Muscle layer of colon (tissue), 2 donors: Measurements from ENCODE around the gene WFS1.

Experiments
- H3K27ac ChIP-seq: one replicate; pipeline ENCODE4 v1.7.0; 2013; ENCODE audit warnings: low read depth, mild to moderate bottlenecking, low read length, moderate library complexity
- H3K27me3 ChIP-seq, 2 donors: one replicate each; pipeline ENCODE4 v1.7.0; 2013; ENCODE audit warnings: low read length in 2 of 2, mild to moderate bottlenecking in 2 of 2; ENCODE audit not compliant: insufficient read depth in 2 of 2, control insufficient read depth in 1 of 2
- H3K36me3 ChIP-seq: one replicate; pipeline ENCODE4 v1.7.0; 2013; ENCODE audit warnings: mild to moderate bottlenecking, low read length; ENCODE audit not compliant: insufficient read depth
- H3K4me1 ChIP-seq: one replicate; pipeline ENCODE4 v1.7.0; 2013; ENCODE audit warnings: mild to moderate bottlenecking, low read length; ENCODE audit not compliant: insufficient read depth
- H3K4me3 ChIP-seq, 2 donors: one replicate each; pipeline ENCODE4 v1.7.0; 2013; ENCODE audit warnings: low read length in 2 of 2, low read depth in 1 of 2, mild to moderate bottlenecking in 1 of 2, moderate library complexity in 1 of 2
- H3K9ac ChIP-seq: one replicate; pipeline ENCODE4 v1.7.0; 2013; ENCODE audit warnings: low read length
- H3K9me3 ChIP-seq: one replicate; pipeline ENCODE4 v1.7.0; 2013; ENCODE audit warnings: mild to moderate bottlenecking, low read length
- donor health status: abdominal sarcoma.
- donor health status: Adenocarcinoma of cecum.

WFS1 gene

GRCh38 chr4:6324999-6325787 lies 55.5 kb downstream of the WFS1 start:
- Histone ChIP-seq H3K9me3 (no peaks in the 10 kb centered on the region), H3K36me3 (no peaks in the 10 kb centered on the region), H3K4me3 (no peak overlapping the region), H3K9ac (no peak overlapping the region), H3K27me3 (peaks cover 0 to 9% of the 10 kb centered on the region in 2 donors), H3K4me1 (no peaks in the 10 kb centered on the region), H3K27ac (no peak overlapping the region)

- Histone ChIP-seq H3K4me3 (no peak overlapping the region), H3K27me3 (peaks cover 0 to 9% of the 10 kb centered on the region in 2 donors), H3K4me1 (no peaks in the 10 kb centered on the region), H3K27ac (no peak overlapping the region), H3K9ac (no peak overlapping the region), H3K36me3 (no peaks in the 10 kb centered on the region), H3K9me3 (no peaks in the 10 kb centered on the region)
Measured at GRCh38 chr4:6325788-6326290, 56.2 kb downstream of the WFS1 start.

GRCh38 chr4:6326312-6327060 lies 56.8 kb downstream of the WFS1 start:
- Histone ChIP-seq H3K27ac (no peak overlapping the region), H3K36me3 (no peaks in the 10 kb centered on the region), H3K9me3 (no peaks in the 10 kb centered on the region), H3K4me3 (no peak overlapping the region), H3K27me3 (peaks cover 0 to 9% of the 10 kb centered on the region in 2 donors), H3K9ac (no peak overlapping the region), H3K4me1 (no peaks in the 10 kb centered on the region)

- Histone ChIP-seq H3K27me3 (peaks cover 0 to 14% of the 10 kb centered on the region in 2 donors), H3K36me3 (no peaks in the 10 kb centered on the region), H3K4me1 (no peaks in the 10 kb centered on the region), H3K4me3 (no peak overlapping the region), H3K9me3 (no peaks in the 10 kb centered on the region), H3K9ac (no peak overlapping the region), H3K27ac (no peak overlapping the region)
Measured at GRCh38 chr4:6327220-6327917, 57.7 kb downstream of the WFS1 start.

- H3K27ac ChIP-seq: no peak overlapping the region
- no peaks in the 10 kb centered on the region for H3K4me1 ChIP-seq
- no peak overlapping the region for H3K9ac ChIP-seq
- H3K4me3 ChIP-seq: no peak overlapping the region
- no peaks in the 10 kb centered on the region for H3K36me3 ChIP-seq
- no peaks in the 10 kb centered on the region for H3K9me3 ChIP-seq
- H3K27me3 ChIP-seq: peaks cover 0 to 15% of the 10 kb centered on the region in 2 donors
Measured at GRCh38 chr4:6328526-6328925, 58.9 kb downstream of the WFS1 start.

- H3K4me3 ChIP-seq: no peak overlapping the region
- H3K27me3 ChIP-seq: peaks cover 0 to 23% of the 10 kb centered on the region in 2 donors
- H3K4me1 ChIP-seq: no peaks in the 10 kb centered on the region
- H3K36me3 ChIP-seq: no peaks in the 10 kb centered on the region
- no peak overlapping the region for H3K9ac ChIP-seq
- no peaks in the 10 kb centered on the region for H3K9me3 ChIP-seq
- no peak overlapping the region for H3K27ac ChIP-seq
Measured at GRCh38 chr4:6329478-6330383, 60.1 kb downstream of the WFS1 start.

- Histone ChIP-seq H3K36me3 (no peaks in the 10 kb centered on the region), H3K27ac (no peak overlapping the region), H3K9ac (no peak overlapping the region), H3K4me3 (no peak overlapping the region), H3K4me1 (no peaks in the 10 kb centered on the region), H3K9me3 (no peaks in the 10 kb centered on the region), H3K27me3 (peaks cover 0 to 30% of the 10 kb centered on the region in 2 donors)
Measured at GRCh38 chr4:6330384-6330767, 60.7 kb downstream of the WFS1 start.

- no peak overlapping the region for H3K27ac ChIP-seq
- no peaks in the 10 kb centered on the region for H3K4me1 ChIP-seq
- H3K27me3 ChIP-seq: peaks cover 0 to 32% of the 10 kb centered on the region in 2 donors
- no peaks in the 10 kb centered on the region for H3K9me3 ChIP-seq
- no peaks in the 10 kb centered on the region for H3K36me3 ChIP-seq
- no peak overlapping the region for H3K9ac ChIP-seq
- H3K4me3 ChIP-seq: no peak overlapping the region
Measured at GRCh38 chr4:6331018-6331417, 61.4 kb downstream of the WFS1 start.

GRCh38 chr4:6331468-6331867 lies 61.8 kb downstream of the WFS1 start:
- Histone ChIP-seq H3K36me3 (no peaks in the 10 kb centered on the region), H3K27me3 (peaks cover 0 to 32% of the 10 kb centered on the region in 2 donors), H3K9me3 (no peaks in the 10 kb centered on the region), H3K9ac (no peak overlapping the region), H3K4me3 (no peak overlapping the region), H3K27ac (no peak overlapping the region), H3K4me1 (no peaks in the 10 kb centered on the region)

- no peak overlapping the region for H3K4me3 ChIP-seq
- no peaks in the 10 kb centered on the region for H3K36me3 ChIP-seq
- H3K27me3 ChIP-seq: peaks cover 0 to 32% of the 10 kb centered on the region in 2 donors
- no peak overlapping the region for H3K27ac ChIP-seq
- no peak overlapping the region for H3K9ac ChIP-seq
- H3K9me3 ChIP-seq: no peaks in the 10 kb centered on the region
- no peaks in the 10 kb centered on the region for H3K4me1 ChIP-seq
Measured at GRCh38 chr4:6332042-6332668, 62.5 kb downstream of the WFS1 start.
